HG03520 (cell line): ENCODE results near the gene CCDC91.
"Not testable (repeated sequence)": the region's sequence is repeated elsewhere in the genome, so short reads cannot be mapped to it uniquely, and the experiment has no call there.

Experiments
- ATAC-seq: cut with Tn5 transposase; IDR thresholded peaks from one replicate; pipeline ENCODE4 v1.9.1; 2021; ENCODE audit warnings: mild to moderate bottlenecking, moderate library complexity; ENCODE audit not compliant: unreplicated experiment

Gene CCDC91

GRCh38 chr12:28446031-28446430, 255.8 kb downstream of the CCDC91 start:
- no peak for ATAC-seq

DNA sequence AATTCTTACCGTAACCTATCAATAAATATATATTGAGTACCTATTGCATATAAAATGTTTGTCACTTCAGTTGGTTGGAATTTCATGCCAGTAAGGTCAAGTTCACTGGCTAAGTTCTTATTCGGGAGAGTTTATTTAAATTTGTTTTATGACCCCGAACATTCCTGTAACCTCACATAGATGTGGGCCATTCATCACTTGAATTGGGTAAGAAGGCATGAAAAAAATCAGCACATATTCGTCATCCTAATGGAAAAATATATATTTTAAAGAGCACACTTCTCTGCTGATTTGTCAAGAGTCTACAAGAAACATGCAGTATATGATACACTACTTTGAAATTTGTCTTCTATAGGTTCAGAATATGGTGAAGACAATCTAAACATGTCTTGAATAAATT, 263.4 kb downstream of the CCDC91 start:
- ATAC-seq, result no peak

DNA sequence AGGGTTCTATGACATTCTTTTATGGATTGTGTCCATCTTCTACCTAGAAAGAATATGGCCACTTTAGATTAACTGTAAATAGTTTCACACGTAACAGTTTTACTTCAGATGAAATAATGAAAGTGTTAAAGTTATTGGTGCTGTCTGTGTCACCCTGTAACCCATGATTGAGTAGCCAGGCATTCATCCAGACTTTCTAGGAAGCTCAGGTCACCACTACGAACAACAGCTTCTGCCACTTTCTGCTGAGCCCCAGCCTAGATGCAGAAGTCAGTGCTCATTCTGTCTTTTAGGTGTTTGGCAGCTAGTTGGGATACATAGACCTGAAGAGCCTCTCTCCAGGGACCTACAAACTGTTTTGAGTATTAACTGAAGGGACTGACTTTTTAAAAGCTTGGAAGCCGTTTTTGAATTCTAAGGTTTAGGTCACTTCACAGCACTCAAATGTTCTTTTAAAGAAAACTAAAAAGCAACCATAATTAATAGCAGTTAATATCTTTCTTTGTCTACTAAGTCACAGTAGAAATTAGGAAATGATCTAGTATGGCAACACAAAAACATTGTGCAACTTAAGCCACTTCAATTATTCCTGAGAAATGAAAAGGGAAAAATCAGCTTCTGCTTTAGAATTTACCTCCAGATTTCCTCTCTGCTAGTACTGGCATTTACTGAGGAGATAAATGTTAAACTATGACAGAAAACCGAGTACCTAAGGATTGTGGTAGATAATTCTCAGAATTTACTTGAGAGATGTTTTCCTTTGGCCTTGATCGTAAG, 266.9 kb downstream of the CCDC91 start:
- ATAC-seq, result no peak

DNA sequence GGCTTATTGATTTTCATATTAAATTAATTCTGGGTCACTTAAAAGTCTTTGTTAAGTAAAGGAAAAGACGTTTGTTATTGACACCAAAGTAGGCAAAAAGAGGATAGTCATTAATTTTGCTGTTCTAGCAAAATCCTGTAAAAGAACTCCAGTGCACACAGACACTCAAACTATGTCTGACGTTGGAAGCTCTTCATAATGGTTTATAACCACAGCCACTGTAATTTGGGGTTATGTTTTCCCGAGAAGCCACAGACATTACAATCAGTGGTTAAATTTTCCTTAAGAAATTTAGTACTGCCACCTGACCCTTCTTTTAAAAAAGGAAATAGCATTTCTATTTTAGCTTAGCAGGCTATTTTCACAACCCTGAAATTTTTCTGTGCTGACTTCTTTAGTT, 267.5 kb downstream of the CCDC91 start:
- no peak for ATAC-seq

DNA sequence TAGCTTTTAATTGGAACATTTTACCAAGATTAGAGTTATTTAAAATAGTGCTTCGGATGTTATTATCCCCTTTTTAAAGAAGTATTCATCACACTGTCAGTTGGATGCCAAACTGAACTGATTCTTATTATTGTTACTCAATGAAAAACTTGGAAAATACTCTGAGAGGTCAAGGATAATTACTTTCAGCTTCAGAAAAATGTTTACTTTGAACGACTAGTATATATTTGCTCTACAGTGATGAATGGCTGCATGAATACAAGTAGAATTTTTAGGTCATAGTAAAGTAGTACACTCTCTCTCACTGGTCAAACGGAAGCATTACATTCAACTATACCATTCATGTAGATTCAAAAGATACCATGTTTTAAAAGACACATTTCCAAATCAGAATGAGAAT, 269.2 kb downstream of the CCDC91 start:
- ATAC-seq, result no peak

DNA sequence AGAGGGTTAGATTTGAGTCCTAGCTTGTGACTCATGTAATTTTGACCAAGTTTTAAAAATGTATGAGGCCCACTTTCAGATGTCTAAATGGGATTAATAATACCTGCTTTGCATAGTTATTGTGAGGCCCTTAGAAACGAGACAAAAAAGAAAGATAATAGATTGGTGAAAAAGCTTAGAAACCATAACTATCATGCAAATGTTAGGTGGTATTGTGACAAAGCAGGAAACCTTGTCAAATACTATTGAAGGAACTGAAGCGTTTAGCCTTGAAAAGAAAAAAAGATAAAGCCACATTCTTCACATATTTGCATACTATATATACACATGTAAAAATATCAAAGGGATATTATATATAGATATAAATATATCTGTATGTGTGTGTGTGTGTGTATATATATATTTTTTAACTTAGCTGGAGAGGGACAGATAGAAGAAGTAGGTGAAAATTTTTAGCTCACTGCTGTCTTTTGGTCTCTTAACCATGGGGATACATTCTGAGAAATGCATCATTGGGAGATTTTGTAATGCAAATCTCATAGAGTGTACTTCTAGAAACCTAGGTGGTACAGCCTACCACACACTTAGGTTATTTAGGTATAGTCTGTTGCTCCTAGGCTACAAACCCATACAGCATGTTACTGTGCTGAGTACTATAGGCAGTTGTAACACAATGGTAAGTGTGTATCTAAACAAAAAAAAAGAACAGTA, 270.3 kb downstream of the CCDC91 start:
- peak; percentile 68 for ATAC-seq

DNA sequence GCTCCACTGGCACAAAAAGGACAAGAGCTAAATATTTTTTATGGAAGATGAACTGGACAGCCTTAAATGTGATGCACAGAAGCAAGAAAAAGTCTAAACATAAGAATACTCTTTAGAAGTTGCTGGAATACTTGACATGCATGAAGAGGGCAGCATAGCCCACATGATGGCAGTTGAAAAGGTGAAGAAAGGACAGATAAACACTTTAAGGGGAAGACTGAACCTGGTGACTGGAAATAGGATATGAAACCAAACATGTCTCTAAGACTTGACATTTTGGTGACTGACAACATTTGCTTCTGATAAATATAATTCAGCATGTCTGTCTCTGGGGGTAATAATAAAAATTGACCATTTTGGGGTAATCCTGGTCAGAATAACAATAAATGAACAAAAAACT, 273.1 kb downstream of the CCDC91 start:
- no peak for ATAC-seq

GRCh38 chr12:28471762-28472161, 281.5 kb downstream of the CCDC91 start:
- ATAC-seq, result not testable (repeated sequence)

DNA sequence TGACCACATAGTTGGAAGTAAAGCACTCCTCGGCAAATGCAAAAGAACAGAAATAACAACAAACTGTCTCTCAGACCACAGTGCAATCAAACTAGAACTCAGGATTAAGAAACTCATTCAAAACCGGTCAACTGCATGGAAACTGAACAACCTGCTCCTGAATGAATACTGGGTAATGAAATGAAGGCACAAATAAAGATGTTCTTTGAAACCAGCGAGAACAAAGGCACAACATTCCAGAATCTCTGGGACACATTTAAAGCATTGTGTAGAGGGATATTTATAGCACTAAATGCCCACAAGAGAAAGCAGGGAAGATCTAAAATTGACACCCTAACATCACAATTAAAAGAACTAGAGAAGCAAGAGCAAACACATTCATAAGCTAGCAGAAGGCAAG, 285.9 kb downstream of the CCDC91 start:
- ATAC-seq, result not testable (repeated sequence)

GRCh38 chr12:28479097-28479496, 288.8 kb downstream of the CCDC91 start:
- not testable (repeated sequence) for ATAC-seq

- ATAC-seq, result no peak
Observed at GRCh38 chr12:28479683-28480082, 289.4 kb downstream of the CCDC91 start.

DNA sequence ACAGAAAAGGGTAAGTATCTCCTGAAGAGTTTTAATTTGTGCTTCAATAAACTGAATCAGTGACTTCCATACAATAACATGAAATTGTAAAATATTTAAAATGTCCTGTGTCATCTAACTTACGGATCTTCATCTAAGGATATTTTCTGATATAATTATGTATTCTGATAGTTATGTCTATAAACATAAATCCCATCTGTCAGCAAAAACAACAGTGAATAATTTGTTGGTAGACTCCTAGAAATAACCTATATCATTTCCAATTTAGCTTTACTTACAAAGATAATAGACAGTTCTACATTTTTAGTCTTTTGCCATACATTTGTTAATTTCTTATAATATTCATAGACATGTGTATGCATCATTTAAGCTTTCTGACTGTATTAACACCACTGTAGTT, 293.9 kb downstream of the CCDC91 start:
- ATAC-seq, result no peak

DNA sequence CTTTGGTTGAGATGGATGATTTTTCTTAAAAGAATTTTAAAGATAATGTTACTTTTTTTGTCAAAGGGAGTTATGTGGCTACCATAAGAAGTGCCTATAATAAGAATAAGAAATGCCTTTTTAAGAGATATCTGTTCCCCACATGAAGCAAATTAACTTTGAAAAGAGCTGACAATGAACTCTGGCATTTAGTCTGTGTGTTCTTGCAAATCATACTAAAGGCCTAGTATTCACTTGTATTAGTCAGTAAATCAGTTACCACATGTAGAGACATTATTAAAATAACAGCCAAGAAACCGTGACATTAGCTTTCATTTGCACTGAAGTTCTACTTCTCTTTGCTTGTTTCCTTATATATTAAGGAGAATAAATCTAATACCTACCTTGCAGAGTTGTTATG, 296.3 kb downstream of the CCDC91 start:
- no peak for ATAC-seq

DNA sequence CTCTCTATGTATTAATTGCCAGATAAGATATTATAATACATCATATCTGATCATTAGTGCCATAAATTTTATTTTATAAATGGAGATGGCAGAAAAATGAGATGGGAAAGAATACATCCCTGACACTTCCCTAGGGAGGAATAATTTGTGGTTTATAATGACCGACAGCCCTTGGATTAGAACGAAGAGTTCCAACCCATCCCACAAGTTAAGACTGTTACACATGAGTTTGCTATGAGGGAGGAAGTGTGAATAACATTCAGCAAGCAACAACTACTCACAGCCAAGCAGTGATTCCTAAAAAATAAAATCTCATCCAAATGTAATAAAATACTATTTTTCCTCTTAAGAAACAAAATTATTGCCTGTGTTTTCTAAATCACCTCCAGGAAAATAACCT, 299.0 kb downstream of the CCDC91 start:
- no peak for ATAC-seq

GRCh38 chr12:28497889-28498411, 307.7 kb downstream of the CCDC91 start:
- ATAC-seq, result peak; percentile 97

- no peak for ATAC-seq
Observed at GRCh38 chr12:28498850-28499249, 308.6 kb downstream of the CCDC91 start.

DNA sequence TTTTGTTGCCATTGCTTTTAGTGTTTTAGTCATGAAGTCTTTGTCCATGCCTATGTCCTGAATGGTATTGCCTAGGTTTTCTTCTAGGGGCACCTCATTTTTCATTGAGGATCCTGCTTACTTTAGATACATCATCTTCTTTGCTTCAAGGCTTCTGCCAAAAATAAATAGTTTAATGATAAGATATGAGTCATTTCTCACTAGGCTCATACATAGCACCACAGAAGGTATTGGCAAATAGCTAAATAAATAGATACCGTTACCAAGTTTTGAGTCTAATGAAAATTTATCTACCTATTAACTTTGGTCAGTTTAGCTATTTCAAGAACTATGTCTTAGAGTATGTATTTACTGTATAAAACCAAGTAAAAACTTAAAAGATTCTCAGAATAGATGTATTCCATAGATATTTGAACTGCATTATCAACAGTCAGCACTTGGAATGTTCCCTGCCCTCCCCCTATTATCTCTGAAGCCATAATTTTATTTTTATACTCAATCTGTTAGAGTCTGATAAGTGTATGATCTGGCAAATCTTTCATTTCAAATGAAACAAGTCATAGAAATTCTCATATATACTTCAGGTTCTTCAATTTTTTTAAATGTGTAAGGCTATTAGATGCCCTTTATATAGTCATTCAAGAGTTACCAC, 310.2 kb downstream of the CCDC91 start:
- ATAC-seq, result no peak

DNA sequence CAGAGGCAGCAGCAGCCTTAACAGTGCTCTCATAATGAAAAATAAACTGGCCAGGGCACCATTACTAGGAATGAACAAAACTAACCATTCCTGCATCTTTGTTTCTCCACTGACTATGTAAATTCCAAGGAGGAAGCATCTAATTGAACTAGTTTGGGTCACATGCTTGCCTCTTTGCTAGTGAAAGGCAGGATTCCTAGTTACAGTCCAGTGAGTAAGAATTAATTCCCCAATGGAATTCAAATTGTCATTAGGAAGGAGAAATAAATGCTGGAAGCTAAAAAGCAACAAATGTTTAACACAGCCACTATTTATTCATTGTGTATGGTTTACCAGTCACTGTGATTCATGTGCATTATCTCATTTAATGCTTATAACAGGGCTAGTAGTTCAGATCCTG, 316.0 kb downstream of the CCDC91 start:
- no peak for ATAC-seq

- ATAC-seq, result no peak
Observed at GRCh38 chr12:28507033-28507432, 316.8 kb downstream of the CCDC91 start.

- no peak for ATAC-seq
Observed at GRCh38 chr12:28507867-28508266, 317.6 kb downstream of the CCDC91 start.

GRCh38 chr12:28512406-28512805, 322.1 kb downstream of the CCDC91 start:
- no peak for ATAC-seq

DNA sequence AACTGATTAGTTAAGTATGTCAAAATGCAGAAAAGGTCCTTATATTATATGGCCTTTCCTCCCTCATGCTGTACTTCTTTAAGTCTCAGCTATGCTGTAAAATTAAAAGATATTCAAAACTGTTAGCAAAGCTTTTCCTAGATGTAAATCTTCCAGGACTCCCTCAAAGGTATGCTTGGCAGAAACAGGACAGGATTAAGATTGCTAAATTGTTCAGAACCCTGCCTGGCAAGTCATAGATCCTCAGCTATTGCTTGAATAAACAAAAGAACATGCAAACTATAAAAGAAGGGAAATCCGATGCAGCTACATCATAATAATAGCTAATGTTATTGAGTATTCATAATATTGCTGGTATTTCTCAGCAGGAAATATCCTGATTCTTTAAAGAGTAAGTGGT, 322.6 kb downstream of the CCDC91 start:
- no peak for ATAC-seq
